ENCODE results near the gene EFTUD2.

Gene EFTUD2

DNA sequence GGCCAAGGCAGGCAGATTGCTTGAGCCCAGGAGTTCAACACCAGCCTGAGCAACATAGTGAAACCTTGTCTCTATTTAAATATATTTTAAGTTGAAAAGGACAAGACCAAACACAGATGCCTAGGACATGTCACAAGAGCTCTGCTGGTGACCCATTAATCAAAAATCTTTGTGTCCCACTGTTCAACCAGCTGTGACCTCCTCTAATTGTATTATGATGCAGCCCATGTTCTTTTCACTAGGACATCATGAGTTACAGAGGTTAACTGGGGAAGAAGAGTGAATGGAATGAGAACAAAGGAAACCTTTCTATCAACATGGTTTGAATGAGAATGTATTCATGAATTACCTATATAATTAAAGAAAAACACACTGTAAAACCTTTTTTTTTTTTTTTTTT is 7.0 kb downstream of the EFTUD2 start:
- no peak for DNase-seq (ENCODE audit: low read depth, low spot score)
- in situ Hi-C loops (cut with HindIII; ENCODE audit: low sequenced_read_pairs): no loop called here
- no peak overlapping the region for H3K4me3 ChIP-seq (ENCODE audit: low read depth, low read length)
- TF ChIP-seq, protein P1, sequence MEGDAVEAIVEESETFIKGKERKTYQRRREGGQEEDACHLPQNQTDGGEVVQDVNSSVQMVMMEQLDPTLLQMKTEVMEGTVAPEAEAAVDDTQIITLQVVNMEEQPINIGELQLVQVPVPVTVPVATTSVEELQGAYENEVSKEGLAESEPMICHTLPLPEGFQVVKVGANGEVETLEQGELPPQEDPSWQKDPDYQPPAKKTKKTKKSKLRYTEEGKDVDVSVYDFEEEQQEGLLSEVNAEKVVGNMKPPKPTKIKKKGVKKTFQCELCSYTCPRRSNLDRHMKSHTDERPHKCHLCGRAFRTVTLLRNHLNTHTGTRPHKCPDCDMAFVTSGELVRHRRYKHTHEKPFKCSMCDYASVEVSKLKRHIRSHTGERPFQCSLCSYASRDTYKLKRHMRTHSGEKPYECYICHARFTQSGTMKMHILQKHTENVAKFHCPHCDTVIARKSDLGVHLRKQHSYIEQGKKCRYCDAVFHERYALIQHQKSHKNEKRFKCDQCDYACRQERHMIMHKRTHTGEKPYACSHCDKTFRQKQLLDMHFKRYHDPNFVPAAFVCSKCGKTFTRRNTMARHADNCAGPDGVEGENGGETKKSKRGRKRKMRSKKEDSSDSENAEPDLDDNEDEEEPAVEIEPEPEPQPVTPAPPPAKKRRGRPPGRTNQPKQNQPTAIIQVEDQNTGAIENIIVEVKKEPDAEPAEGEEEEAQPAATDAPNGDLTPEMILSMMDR (IDR thresholded peaks at IDR 0.05; ENCODE audit: low read depth, low read length): no peak

DNA sequence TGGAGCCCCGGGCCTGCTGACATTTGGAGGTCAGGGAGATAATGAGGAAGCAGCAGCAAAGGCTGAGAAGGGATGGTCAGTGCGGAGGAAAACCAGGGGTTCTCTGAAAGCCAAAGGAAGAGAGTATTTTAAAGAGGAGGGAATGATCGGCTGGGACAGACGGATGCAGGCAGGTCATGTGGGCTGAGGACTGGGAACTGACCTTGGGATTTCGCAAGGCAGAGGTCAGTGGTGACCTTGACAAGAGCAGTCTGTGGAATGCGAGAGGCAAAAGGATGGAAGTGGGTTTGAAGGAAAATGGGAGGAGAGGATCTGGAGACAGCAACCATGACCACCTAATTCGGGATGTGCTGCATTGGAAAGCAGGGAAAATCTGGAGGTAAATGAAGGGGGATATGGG is 10.2 kb downstream of the EFTUD2 start:
- DNase-seq (ENCODE audit: low read depth, low spot score): no peak
- H3K4me3 ChIP-seq (ENCODE audit: low read depth, low read length): no peak overlapping the region
- in situ Hi-C loops (cut with HindIII; ENCODE audit: low sequenced_read_pairs): no loop called here
- TF ChIP-seq, protein P1 (IDR thresholded peaks at IDR 0.05; ENCODE audit: low read depth, low read length): no peak

DNA sequence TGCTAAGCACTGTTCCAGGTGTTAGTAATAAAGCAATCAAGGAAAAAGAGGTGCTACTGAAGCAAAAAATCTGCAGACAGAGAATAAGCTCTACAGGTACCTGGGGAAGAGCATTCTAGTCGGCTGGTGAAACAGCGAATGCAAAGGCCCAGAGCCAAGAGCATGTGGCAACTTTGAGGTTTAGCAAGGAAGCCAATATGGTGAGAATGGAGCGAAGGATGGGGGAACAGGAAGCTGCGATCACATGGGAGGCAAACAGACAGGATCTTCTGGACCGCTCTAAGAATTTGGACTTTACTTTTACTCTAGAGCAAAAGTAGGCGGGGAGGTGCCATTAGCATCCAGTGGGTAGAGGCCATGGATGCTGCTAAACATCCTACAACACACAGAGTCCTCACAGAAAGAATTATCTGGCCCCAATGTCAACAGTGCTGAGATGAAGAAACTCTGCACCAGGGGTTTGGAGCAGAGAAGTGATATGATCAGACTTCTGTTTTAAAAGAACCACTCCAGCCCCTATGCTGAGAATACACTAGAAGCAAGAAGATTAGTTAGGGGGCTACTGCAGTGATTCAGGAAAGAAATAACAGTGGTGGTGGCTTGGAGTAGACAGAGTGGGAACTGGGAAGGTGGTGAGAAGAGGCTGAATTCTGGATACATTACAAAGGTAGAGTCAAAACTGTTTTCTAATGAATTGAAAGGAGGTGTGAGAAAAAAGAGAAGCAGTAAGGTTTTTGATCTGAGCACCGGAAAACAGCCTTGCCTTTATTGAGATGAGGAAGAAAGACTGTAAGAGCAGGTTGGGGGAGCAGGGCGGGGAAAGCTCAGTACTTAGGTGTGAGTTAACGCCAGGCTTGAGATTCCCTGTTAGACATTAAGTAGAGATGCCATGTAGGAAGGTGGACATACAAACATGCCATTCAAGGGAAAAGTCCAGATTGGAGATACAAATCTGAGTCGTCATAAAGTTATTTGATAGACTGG is 11.0 kb downstream of the EFTUD2 start:
- TF ChIP-seq, protein P1 (IDR thresholded peaks at IDR 0.05; ENCODE audit: low read depth, low read length): no peak
- no peak for DNase-seq (ENCODE audit: low read depth, low spot score)
- in situ Hi-C loops (cut with HindIII; ENCODE audit: low sequenced_read_pairs): no loop called here
- no peak overlapping the region for H3K4me3 ChIP-seq (ENCODE audit: low read depth, low read length)

DNA sequence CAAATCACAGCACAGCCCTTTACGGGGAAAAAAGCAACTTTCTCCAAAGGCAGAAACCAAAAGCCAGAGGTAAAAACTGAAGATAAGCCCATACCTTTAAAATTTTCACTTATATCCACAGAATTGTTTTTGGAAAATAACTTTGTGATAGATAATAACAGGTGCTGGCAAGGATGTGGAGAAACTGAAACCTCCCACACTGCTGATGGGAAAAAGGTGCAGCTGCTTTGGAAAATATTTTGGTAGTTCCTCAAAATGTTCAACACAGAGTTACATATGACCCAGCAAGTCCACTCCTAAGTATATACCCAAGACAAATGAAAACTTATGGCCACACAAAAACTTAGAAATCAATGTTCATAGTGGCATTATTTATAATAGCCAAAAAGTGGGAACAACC is 12.2 kb downstream of the EFTUD2 start:
- H3K4me3 ChIP-seq (ENCODE audit: low read depth, low read length): no peak overlapping the region
- DNase-seq (ENCODE audit: low read depth, low spot score): no peak
- in situ Hi-C loops (cut with HindIII; ENCODE audit: low sequenced_read_pairs): no loop called here
- TF ChIP-seq, protein P1 (IDR thresholded peaks at IDR 0.05; ENCODE audit: low read depth, low read length): no peak

DNA sequence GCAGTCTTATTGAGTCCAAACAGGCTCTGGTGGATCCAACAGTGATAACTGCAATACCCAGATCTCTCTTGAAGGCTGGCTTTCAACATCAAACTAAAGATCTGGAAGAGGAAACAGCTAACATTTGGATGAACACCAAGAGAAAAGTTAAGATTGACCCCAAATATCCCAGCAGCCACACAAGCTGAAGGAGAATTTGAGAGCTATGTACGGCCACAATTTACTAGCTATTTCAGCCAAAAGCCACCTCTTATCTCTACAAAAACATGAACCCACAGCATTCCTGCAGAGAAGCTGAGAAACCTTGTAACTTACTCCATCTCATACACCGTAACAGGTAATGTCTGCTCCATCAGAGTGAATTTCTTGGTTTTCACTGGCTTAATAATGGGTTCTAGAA is 14.3 kb downstream of the EFTUD2 start:
- TF ChIP-seq, protein P1 (IDR thresholded peaks at IDR 0.05; ENCODE audit: low read depth, low read length): no peak
- DNase-seq (ENCODE audit: low read depth, low spot score): no peak
- H3K4me3 ChIP-seq (ENCODE audit: low read depth, low read length): no peak overlapping the region
- in situ Hi-C loops (cut with HindIII; ENCODE audit: low sequenced_read_pairs): no loop called here

DNA sequence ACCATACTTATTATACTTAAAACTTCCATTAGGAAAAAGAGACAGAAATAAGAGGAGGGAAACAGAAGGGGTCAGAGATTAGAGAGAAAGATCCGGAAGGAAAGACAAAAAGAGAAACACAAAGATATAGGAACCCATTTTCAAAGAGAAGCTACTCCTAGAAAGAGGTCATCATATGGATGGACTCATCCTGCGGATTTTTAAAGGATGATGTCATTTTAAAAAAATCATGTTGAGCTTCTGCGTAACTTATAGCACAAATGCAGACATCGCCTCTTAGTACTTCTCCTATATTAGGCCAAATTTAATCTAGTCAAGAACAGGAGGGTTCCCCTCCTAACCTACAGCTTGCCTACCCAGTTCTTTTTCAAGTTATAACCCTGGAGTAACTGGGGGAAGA is 18.1 kb downstream of the EFTUD2 start:
- no peak overlapping the region for H3K4me3 ChIP-seq (ENCODE audit: low read depth, low read length)
- TF ChIP-seq, protein P1 (IDR thresholded peaks at IDR 0.05; ENCODE audit: low read depth, low read length): no peak
- in situ Hi-C loops (cut with HindIII; ENCODE audit: low sequenced_read_pairs): no loop called here
- DNase-seq (ENCODE audit: low read depth, low spot score): no peak
